WTC11 (cell line): ENCODE data around the gene TRAF2. TPM values are rescaled to one million over a fixed set of nuclear protein-coding genes. Genes with fewer than 3 reads are reported as not detected.

Source experiments
- ATAC-seq: fragments of 200-7000 bp; cut with Tn5 transposase; 2 replicates; pipeline ENCODE4 v1.10.0; 2021; ENCODE audit warnings: mild to moderate bottlenecking, moderate library complexity
- CTCF ChIA-PET: fragments of 300-600 bp; sonication (Branson Sonifier 250); formaldehyde crosslinking; loops from one replicate; lab custom pipeline; 2021; ENCODE audit warnings: antibody characterized with exemption; lab: Charles Lee
- POLR2A ChIA-PET: fragments of 350-600 bp; sonication (Branson Sonifier 250); formaldehyde crosslinking; loops from one replicate; lab custom pipeline; 2021; ENCODE audit warnings: antibody characterized with exemption; lab: Charles Lee
- DNase-seq: peaks from one replicate; pipeline ENCODE4 v3.0.0; 2021; ENCODE audit warnings: low spot score
- H3K27ac Mint-ChIP-seq: 2 replicates; pipeline ENCODE4 v1.8.0; 2021; ENCODE audit warnings: mixed read lengths
- H3K27me3 Mint-ChIP-seq: 2 replicates; pipeline ENCODE4 v1.8.0; 2021; ENCODE audit warnings: low read depth, mild to moderate bottlenecking, moderate library complexity, mixed read lengths
- H3K36me3 Mint-ChIP-seq: 2 replicates; pipeline ENCODE4 v1.8.0; 2021; ENCODE audit warnings: mixed read lengths
- H3K4me1 Mint-ChIP-seq: 2 replicates; pipeline ENCODE4 v1.8.0; 2022; ENCODE audit warnings: mixed read lengths
- H3K4me3 Mint-ChIP-seq: 2 replicates; pipeline ENCODE4 v1.8.0; 2021; ENCODE audit warnings: mild to moderate bottlenecking, moderate library complexity, mixed read lengths
- H3K9me3 Mint-ChIP-seq: 2 replicates; pipeline ENCODE4 v1.8.0; 2021; ENCODE audit warnings: mixed read lengths
- ATF1 ChIP-seq: sonication (generic); formaldehyde crosslinking; IDR thresholded peaks from 2 replicates; pipeline ENCODE4 v1.8.1; 2023; ENCODE audit warnings: mild to moderate bottlenecking, moderate library complexity, missing genetic modification reagents
- CBFB ChIP-seq: sonication (generic); formaldehyde crosslinking; IDR thresholded peaks from 2 replicates; pipeline ENCODE4 v1.8.1; 2022; ENCODE audit warnings: mild to moderate bottlenecking, low read depth, missing genetic modification reagents
- CTCF ChIP-seq: fragments of 200-600 bp; IDR thresholded peaks from 2 replicates; pipeline ENCODE4 v1.8.0; 2022; ENCODE audit warnings: antibody characterized with exemption
- EMX1 ChIP-seq: fragments of 250-450 bp; sonication (Bioruptor Pico); IDR thresholded peaks from 2 replicates; pipeline ENCODE4 v1.8.0; 2021; ENCODE audit warnings: mild to moderate bottlenecking
- ETV6 ChIP-seq: sonication (generic); formaldehyde crosslinking; IDR thresholded peaks from 2 replicates; pipeline ENCODE4 v1.8.1; 2022; ENCODE audit warnings: mild to moderate bottlenecking, missing genetic modification reagents
- GTF2I ChIP-seq: fragments of 250-450 bp; sonication (Bioruptor Pico); conservative IDR thresholded peaks from 2 replicates; pipeline ENCODE4 v1.4.0; 2021; ENCODE audit warnings: mild to moderate bottlenecking
- JAZF1 ChIP-seq: fragments of 250-450 bp; sonication (Bioruptor Pico); IDR thresholded peaks from 2 replicates; pipeline ENCODE4 v1.9.0; 2021; ENCODE audit warnings: moderate library complexity, mild to moderate bottlenecking, inconsistent platforms
- KAT7 ChIP-seq: sonication (generic); formaldehyde crosslinking; IDR thresholded peaks from 2 replicates; pipeline ENCODE4 v1.8.1; 2023; ENCODE audit warnings: missing genetic modification reagents, mild to moderate bottlenecking, borderline replicate concordance
- MXD4 ChIP-seq: fragments of 250-450 bp; sonication (Bioruptor Pico); IDR thresholded peaks from 2 replicates; pipeline ENCODE4 v1.8.0; 2021; ENCODE audit warnings: mild to moderate bottlenecking, moderate library complexity, borderline replicate concordance
- NR2C2 ChIP-seq: sonication (generic); formaldehyde crosslinking; IDR thresholded peaks from 2 replicates; pipeline ENCODE4 v1.8.0; 2022; ENCODE audit warnings: mild to moderate bottlenecking, missing genetic modification reagents
- RELA ChIP-seq: sonication (generic); formaldehyde crosslinking; IDR thresholded peaks from 2 replicates; pipeline ENCODE4 v1.8.1; 2022; ENCODE audit warnings: missing genetic modification reagents, mild to moderate bottlenecking, borderline replicate concordance
- SOX15 ChIP-seq: fragments of 250-450 bp; sonication (Bioruptor Pico); IDR thresholded peaks from 2 replicates; pipeline ENCODE4 v1.9.0; 2021; ENCODE audit warnings: mild to moderate bottlenecking
- ZBTB43 ChIP-seq: sonication (generic); formaldehyde crosslinking; IDR thresholded peaks from 2 replicates; pipeline ENCODE4 v1.8.1; 2023; ENCODE audit warnings: mild to moderate bottlenecking, missing genetic modification reagents
- ZNF121 ChIP-seq: sonication (generic); formaldehyde crosslinking; IDR thresholded peaks from 2 replicates; pipeline ENCODE4 v1.8.0; 2023; ENCODE audit warnings: missing genetic modification reagents
- ZNF396 ChIP-seq: fragments of 250-450 bp; sonication (Bioruptor Pico); IDR thresholded peaks from 2 replicates; pipeline ENCODE4 v1.8.0; 2021; ENCODE audit warnings: mild to moderate bottlenecking, moderate library complexity, borderline replicate concordance
- ZNF512 ChIP-seq: sonication (generic); formaldehyde crosslinking; IDR thresholded peaks from 2 replicates; pipeline ENCODE4 v1.8.1; 2022; ENCODE audit warnings: missing genetic modification reagents, borderline replicate concordance
- ZSCAN18 ChIP-seq: fragments of 250-450 bp; sonication (Bioruptor Pico); IDR thresholded peaks from 2 replicates; pipeline ENCODE4 v2.1.2; 2022; ENCODE audit warnings: mild to moderate bottlenecking, moderate library complexity
- total RNA-seq: library from RNA; stranded (reverse); gene quantifications from 3 replicates; pipeline ENCODE4 v1.2.3, GENCODE V29; 2021
- TF ChIP-seq, protein P1 (sequence below): sonication (generic); formaldehyde crosslinking; IDR thresholded peaks from 2 replicates; pipeline ENCODE4 v1.8.1; 2022; ENCODE audit warnings: low read depth, missing genetic modification reagents, borderline replicate concordance
- TF ChIP-seq, protein P2 (sequence below): sonication (generic); formaldehyde crosslinking; conservative IDR thresholded peaks from 2 replicates; pipeline ENCODE4 v1.8.1; 2022; ENCODE audit warnings: mild to moderate bottlenecking, missing genetic modification reagents
- TF ChIP-seq, protein P3 (sequence below): sonication (generic); formaldehyde crosslinking; IDR thresholded peaks from 2 replicates; pipeline ENCODE4 v1.8.1; 2022; ENCODE audit warnings: mild to moderate bottlenecking, moderate library complexity, missing genetic modification reagents

TRAF2 gene
- total RNA-seq, 1 experiment from 2014 or later, result 55.0 TPM

GRCh38 chr9:136915632-136916329, 29.5 kb downstream of the TRAF2 start:
- POLR2A ChIA-PET, result interaction anchor here (1.1 kb wide), 1 partner anchor 8 kb away, joined by 3 read pairs; no protein-coding TSS in a partner anchor
- Mint-ChIP-seq H3K36me3 (peaks cover 49% of the 10 kb centered on the region), H3K4me3 (no peak overlapping the region), H3K9me3 (no peaks in the 10 kb centered on the region), H3K4me1 (no peaks in the 10 kb centered on the region), H3K27me3 (no peaks in the 10 kb centered on the region), H3K27ac (peak overlapping the region; percentile 56; the same call in 1 of the 2 replicates)
- CTCF ChIA-PET, result no interaction called here
- DNase-seq, result no peak
- TF ChIP-seq, protein P1, sequence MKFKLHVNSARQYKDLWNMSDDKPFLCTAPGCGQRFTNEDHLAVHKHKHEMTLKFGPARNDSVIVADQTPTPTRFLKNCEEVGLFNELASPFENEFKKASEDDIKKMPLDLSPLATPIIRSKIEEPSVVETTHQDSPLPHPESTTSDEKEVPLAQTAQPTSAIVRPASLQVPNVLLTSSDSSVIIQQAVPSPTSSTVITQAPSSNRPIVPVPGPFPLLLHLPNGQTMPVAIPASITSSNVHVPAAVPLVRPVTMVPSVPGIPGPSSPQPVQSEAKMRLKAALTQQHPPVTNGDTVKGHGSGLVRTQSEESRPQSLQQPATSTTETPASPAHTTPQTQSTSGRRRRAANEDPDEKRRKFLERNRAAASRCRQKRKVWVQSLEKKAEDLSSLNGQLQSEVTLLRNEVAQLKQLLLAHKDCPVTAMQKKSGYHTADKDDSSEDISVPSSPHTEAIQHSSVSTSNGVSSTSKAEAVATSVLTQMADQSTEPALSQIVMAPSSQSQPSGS (CRISPR knock-in tag), result no peak
- no peak for ATAC-seq

DNA sequence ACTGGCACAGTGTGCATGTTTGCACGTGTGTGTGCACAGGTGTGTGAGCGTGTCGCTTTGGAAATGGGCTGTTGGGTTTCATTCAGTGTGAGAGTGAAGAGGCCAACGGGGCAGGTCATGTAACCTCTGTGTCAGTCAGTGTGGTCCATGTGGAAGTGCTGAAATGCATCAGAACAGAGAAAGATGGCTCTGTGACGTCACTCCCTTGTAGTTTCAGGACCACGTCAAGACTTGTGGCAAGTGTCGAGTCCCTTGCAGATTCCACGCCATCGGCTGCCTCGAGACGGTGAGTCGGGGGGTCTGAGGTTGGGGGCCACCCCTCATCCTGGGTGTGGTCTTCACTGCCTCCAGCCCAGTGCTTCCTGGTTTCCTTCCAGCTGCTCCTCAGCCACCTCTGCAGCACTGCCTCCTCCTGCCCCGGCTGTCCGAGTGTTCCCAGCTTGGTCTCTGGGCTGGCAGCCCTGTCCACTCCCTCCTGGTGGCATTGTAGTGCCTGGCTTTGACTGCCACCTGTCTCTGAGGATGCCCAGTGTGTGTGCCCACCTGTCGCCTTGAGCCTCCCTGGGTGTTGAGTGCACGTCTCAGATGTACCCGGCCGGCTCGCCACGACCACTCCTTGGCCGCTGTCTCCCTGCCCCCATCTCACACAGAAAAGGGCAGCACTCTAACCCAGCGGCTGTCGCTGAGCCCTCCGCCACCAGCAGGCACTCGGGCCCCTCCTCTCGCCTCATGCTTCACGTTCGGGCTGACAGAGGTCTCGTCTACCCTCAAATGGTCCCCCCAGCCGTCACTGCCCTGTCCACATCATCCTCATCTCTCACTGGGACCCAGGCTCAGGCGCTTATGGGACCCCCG, 30.2 kb downstream of the TRAF2 start:
- Mint-ChIP-seq H3K4me3 (no peak overlapping the region), H3K36me3 (peaks cover 48% of the 10 kb centered on the region), H3K9me3 (no peaks in the 10 kb centered on the region), H3K4me1 (no peaks in the 10 kb centered on the region), H3K27ac (no peak overlapping the region), H3K27me3 (no peaks in the 10 kb centered on the region)
- no peak for DNase-seq
- ATAC-seq, result no peak
- TF ChIP-seq GTF2I (CRISPR knock-in tag), result no peak
- no peak for TF ChIP-seq KAT7 (CRISPR knock-in tag)
- TF ChIP-seq ZNF396 (CRISPR knock-in tag), result no peak
- no peak for TF ChIP-seq EMX1
- no peak for TF ChIP-seq JAZF1 (CRISPR knock-in tag)
- no peak for TF ChIP-seq ETV6 (CRISPR knock-in tag)
- TF ChIP-seq CBFB (CRISPR knock-in tag), result no peak
- TF ChIP-seq MXD4 (CRISPR knock-in tag), result no peak
- TF ChIP-seq ZSCAN18, result no peak
- TF ChIP-seq, protein P2, sequence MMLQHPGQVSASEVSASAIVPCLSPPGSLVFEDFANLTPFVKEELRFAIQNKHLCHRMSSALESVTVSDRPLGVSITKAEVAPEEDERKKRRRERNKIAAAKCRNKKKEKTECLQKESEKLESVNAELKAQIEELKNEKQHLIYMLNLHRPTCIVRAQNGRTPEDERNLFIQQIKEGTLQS, result no peak
- TF ChIP-seq, protein P3, sequence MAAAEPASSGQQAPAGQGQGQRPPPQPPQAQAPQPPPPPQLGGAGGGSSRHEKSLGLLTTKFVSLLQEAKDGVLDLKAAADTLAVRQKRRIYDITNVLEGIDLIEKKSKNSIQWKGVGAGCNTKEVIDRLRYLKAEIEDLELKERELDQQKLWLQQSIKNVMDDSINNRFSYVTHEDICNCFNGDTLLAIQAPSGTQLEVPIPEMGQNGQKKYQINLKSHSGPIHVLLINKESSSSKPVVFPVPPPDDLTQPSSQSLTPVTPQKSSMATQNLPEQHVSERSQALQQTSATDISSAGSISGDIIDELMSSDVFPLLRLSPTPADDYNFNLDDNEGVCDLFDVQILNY, result no peak
- TF ChIP-seq CTCF, result no peak
- TF ChIP-seq RELA, result no peak
- TF ChIP-seq NR2C2 (CRISPR knock-in tag), result no peak
- no peak for TF ChIP-seq ATF1 (CRISPR knock-in tag)
- no peak for TF ChIP-seq ZBTB43 (CRISPR knock-in tag)
- no peak for TF ChIP-seq SOX15 (CRISPR knock-in tag)
- no peak for TF ChIP-seq ZNF512 (CRISPR knock-in tag)
- TF ChIP-seq ZNF121 (CRISPR knock-in tag), result no peak
- ChIA-PET CTCF (no interaction called here), POLR2A (interaction anchor here (1.1 kb wide), 1 partner anchor 9 kb away, joined by 3 read pairs; no protein-coding TSS in a partner anchor)
